Measurements from ENCODE around the gene ATP5PO.

Gene ATP5PO

GRCh38 chr21:33948096-33948950, 32.7 kb upstream of the ATP5PO start:
- peak; percentile 62 for DNase-seq (ENCODE audit: extremely low spot score)
- no peak for TF ChIP-seq CTCF (IDR thresholded peaks at IDR 0.05; ENCODE audit: control extremely low read depth, extremely low read depth, low read depth, missing control alignments)
- ChIA-PET POLR2A (interaction anchor here (0.5 to 2.0 kb wide), 7 partner anchors 24 to 934 kb away, joined by 3 to 8 read pairs (median 5); partner anchors contain the start of genes MRPS6 and SLC5A3), CTCF (interaction anchor here (0.9 to 5.3 kb wide), 9 partner anchors 10 to 399 kb away, joined by 3 to 31 read pairs (median 4); no protein-coding TSS in a partner anchor)

GRCh38 chr21:33947451-33948095, 32.0 kb upstream of the ATP5PO start:
- no peak for TF ChIP-seq CTCF (IDR thresholded peaks at IDR 0.05; ENCODE audit: control extremely low read depth, extremely low read depth, low read depth, missing control alignments)
- ChIA-PET CTCF (interaction anchor here (0.9 to 5.3 kb wide), 7 partner anchors 9 to 127 kb away, joined by 3 to 31 read pairs (median 4); no protein-coding TSS in a partner anchor), POLR2A (interaction anchor here (0.8 to 1.5 kb wide), 5 partner anchors 23 to 400 kb away, joined by 3 to 8 read pairs (median 4); partner anchors contain the start of genes MRPS6 and SLC5A3)
- peak; percentile 78 for DNase-seq (ENCODE audit: extremely low spot score)

GRCh38 chr21:33945652-33946270, 30.2 kb upstream of the ATP5PO start:
- ChIA-PET CTCF (interaction anchor here (1.0 to 5.3 kb wide), 3 partner anchors 12 to 402 kb away, joined by 3 to 31 read pairs (median 4); no protein-coding TSS in a partner anchor), POLR2A (interaction anchor here (0.6 kb wide), 1 partner anchor 14 kb away, joined by 6 read pairs; no protein-coding TSS in a partner anchor)
- no peak for TF ChIP-seq CTCF (IDR thresholded peaks at IDR 0.05; ENCODE audit: control extremely low read depth, extremely low read depth, low read depth, missing control alignments)
- DNase-seq (ENCODE audit: extremely low spot score), result no peak

- POLR2A ChIA-PET, result interaction anchor here (0.6 to 1.8 kb wide), 2 partner anchors 129 to 135 kb away, joined by 5 to 6 read pairs; partner anchors contain the start of genes MRPS6 and SLC5A3
- TF ChIP-seq CTCF (IDR thresholded peaks at IDR 0.05; ENCODE audit: control extremely low read depth, extremely low read depth, low read depth, missing control alignments), result no peak
- CTCF ChIA-PET, result interaction anchor here (1.2 to 2.7 kb wide), 3 partner anchors 15 to 80 kb away, joined by 3 to 16 read pairs (median 4); no protein-coding TSS in a partner anchor
- DNase-seq (ENCODE audit: extremely low spot score), result no peak
These were observed 28.7 kb upstream of the ATP5PO start for GRCh38 chr21:33944185-33944763.

GRCh38 chr21:33943293-33943692, 27.7 kb upstream of the ATP5PO start:
- DNase-seq (ENCODE audit: extremely low spot score), result no peak
- ChIA-PET POLR2A (interaction anchor here (0.6 to 1.8 kb wide), 2 partner anchors 130 to 136 kb away, joined by 5 to 6 read pairs; partner anchors contain the start of genes MRPS6 and SLC5A3), CTCF (interaction anchor here (0.7 to 2.7 kb wide), 8 partner anchors 9 to 81 kb away, joined by 3 to 16 read pairs (median 4); no protein-coding TSS in a partner anchor)
- TF ChIP-seq CTCF (IDR thresholded peaks at IDR 0.05; ENCODE audit: control extremely low read depth, extremely low read depth, low read depth, missing control alignments), result no peak
